Stimulated activated CD4-positive, alpha-beta T cell treated with anti-CD3 and anti-CD28 coated beads, TNF-alpha, amount 100 ng/mL, for 4 hours (primary cell): ENCODE data around the gene AOC3.
"Not testable (repeated sequence)": the region's sequence is repeated elsewhere in the genome, so short reads cannot be mapped to it uniquely, and the experiment has no call there.

ENCODE experiments used
- DNase-seq, 3 experiments: peaks; one replicate each; pipeline ENCODE4 v3.0.0-alpha.2; 2020; ENCODE audit warnings: low read depth in 3 of 3

The AOC3 gene

GRCh38 chr17:42891539-42892152 lies 40.6 kb downstream of the AOC3 start:
- no peak for DNase-seq

DNA sequence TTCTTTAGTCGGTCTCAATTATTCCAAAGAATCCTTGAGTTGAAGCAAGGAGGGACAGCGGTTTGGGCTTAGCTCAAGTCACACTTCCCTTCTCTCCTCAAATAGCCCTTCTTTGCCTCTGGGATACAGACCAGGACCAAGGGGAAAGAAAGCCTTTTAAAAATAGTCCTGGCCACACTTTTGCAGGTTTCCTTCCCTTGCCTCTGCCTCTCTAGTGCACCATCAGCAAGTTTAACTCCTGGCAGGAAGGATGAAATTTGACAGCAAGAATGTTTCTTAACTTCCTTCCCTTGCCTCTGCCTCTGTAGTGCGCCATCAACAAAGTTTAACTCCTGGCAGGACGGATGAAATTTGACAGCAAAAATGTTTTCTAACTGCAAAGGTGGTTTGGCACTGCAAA lies 42.4 kb downstream of the AOC3 start:
- no peak for DNase-seq

DNA sequence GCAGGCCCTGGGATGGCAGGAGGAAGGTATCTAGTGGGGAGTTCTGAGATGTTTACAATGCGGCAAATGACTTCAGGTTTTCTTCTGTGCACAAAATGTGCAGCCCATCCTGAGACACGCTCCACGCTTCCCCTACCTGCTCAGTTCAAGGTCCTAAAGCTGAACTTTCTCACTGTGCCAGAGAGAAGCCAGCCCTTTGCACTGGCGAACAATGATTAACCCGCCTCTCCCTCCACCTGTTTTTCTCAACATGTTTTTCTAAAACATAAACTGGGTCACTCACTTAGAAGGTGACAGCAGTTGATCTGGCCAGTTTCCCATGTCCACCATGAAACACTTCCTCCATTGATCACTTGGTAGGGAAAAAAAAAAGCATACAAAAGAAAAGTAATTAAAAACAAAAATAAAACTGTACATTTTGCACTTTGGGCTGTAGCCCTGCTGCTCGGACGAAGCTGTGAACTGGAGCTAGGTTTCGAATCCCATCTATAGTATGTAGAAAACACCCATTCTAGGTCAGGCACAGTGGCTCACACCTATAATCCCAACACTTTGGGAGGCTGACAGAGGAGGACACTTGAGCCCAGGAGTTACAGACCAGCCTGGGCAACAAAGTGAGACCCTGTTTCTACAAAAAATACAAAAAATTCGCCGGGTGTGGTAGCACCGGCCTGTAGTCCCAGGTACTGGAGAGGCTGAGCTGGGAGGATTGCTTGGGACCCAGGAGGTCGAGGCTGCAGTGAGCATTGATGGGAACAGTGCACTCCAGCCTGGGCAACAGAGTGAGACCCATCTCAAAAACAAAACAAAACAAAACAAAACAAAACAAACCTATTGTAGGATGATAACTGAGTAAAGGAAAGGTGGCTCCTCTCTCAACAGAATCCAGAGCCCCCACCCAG lies 43.5 kb downstream of the AOC3 start:
- DNase-seq: no peak

GRCh38 chr17:42895185-42895555 lies 44.2 kb downstream of the AOC3 start:
- no peak for DNase-seq

DNA sequence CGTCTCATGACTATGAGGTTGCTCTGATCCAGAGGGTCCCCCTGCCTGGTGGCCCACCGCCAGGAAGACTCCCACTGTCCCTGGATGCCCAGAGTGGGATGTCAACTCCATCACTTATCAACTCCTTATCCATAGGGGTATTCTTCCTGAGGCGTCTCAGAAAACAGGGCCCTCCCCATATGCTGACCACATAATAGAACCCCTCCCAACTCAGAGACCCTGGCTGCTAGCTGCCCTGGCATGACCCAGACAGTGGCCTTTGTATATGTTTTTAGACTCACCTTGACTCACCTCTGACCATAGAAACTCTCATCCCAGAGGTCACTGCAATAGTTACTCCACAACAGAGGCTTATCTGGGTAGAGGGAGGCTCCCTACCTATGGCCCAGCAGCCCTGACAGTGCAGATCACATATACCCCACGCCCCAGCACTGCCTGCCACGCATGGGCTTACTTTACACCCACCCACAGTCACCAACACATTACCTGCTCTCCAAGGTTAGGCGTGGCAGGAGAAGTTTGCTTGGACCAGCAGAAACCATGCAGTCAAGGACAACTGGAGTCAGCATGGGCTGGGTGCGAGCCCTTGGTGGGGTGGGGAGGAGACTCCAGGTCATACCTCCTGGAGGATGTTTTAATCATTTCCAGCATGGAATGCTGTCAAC lies 47.3 kb downstream of the AOC3 start:
- DNase-seq: no peak

- DNase-seq: not testable (repeated sequence)
Observed at GRCh38 chr17:42899981-42900380, 49.0 kb downstream of the AOC3 start.

- DNase-seq: no peak
Observed at GRCh38 chr17:42900460-42901331, 49.7 kb downstream of the AOC3 start, which contains the start of gene G6PC1. Gene G6PC1 (plus strand): TSS chr17:42900799. CDS start chr17:42900877, 78 bp downstream.

DNA sequence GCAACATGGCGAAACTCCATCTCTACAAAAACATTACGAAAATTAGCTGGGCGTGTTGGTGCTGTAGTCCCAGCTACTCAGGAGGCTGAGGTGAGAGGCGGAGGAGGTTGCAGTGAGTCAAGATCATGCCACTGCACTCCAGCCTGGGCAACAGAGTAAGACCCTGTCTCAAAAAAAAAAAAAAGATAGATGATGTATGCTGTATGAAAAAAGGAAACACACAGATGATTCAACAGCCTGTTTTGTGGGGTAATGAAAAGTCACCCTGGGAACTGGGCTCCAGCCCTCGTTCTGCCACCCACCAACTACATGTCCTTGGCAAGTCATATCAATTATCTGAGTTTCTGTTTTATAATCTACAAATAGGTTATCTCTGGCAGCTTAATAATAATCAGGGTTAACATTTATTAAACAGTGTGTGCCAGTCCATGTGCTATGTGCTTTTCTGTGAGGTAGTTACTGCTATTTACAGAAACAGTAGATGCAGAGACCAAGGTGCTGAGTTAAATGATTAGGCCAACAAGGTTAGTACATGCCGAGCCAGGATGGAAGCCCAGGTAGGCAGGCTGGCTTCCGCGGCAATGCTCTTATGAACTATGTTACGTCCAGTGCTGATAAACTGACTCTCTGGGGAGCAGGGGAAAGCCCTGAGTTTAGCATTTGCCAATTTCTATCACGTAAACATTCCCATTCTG lies 50.7 kb downstream of the AOC3 start:
- DNase-seq: no peak

DNA sequence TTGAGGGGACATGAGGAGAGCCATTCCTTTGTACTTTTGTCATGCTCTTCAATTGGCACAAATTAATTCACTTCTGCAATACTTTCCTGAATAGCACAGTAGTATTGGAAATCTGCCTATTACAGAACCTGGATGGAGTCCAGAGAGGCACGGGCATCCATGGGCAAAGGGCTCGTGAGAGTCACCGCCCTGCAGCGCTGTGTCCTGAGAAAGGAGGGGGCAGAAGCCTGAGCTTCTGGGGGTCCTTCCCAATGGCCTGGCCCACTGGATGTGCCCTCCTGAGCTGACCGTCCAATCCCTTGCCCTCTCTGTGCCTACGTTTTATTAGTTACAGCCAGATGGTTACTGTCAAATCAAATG lies 53.1 kb downstream of the AOC3 start:
- DNase-seq: no peak

- no peak for DNase-seq
Observed at GRCh38 chr17:42906772-42907446, 55.9 kb downstream of the AOC3 start.
